NCI-H2171 treated with DMSO at 0.1 percent for 48 hours (cell line): ENCODE measurements around the gene ITLN1.
"Not testable (repeated sequence)": the region's sequence is repeated elsewhere in the genome, so short reads cannot be mapped to it uniquely, and the experiment has no call there.

Source experiments
- DNase-seq: peaks from one replicate; lab custom pipeline; 2025; lab: John Stamatoyannopoulos, UW

Gene ITLN1

GRCh38 chr1:160883581-160884513, 1.1 kb downstream of the ITLN1 start:
- DNase-seq = no peak

DNA sequence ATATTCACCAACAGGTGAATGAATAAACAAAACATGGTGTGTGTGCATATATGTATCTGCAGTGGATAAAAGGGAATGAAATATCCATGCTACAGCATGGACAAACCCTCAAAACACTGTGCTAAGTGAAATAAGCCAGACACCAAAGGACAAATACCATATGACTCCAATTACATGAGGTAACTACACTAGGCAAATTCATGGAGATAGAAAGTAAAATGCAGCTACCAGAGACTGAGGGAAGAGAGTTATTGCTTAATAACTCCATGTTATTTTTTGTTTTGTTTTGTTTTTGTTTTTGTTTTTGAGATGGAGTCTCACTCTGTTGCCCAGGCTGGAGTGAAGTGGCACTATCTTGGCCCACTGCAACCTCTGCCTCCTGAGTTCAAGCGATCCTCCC, 2.4 kb downstream of the ITLN1 start:
- DNase-seq = no peak

GRCh38 chr1:160881264-160881663, 3.7 kb downstream of the ITLN1 start:
- not testable (repeated sequence) for DNase-seq

- no peak for DNase-seq
Measured at GRCh38 chr1:160880216-160880615, 4.8 kb downstream of the ITLN1 start.

- no peak for DNase-seq
Measured at GRCh38 chr1:160879056-160879455, 5.9 kb downstream of the ITLN1 start.

- no peak for DNase-seq
Measured at GRCh38 chr1:160877221-160877620, 7.8 kb downstream of the ITLN1 start.

- no peak for DNase-seq
Measured at GRCh38 chr1:160876311-160876710, 8.7 kb downstream of the ITLN1 start.

GRCh38 chr1:160875591-160875990, 9.4 kb downstream of the ITLN1 start:
- DNase-seq = not testable (repeated sequence)

DNA sequence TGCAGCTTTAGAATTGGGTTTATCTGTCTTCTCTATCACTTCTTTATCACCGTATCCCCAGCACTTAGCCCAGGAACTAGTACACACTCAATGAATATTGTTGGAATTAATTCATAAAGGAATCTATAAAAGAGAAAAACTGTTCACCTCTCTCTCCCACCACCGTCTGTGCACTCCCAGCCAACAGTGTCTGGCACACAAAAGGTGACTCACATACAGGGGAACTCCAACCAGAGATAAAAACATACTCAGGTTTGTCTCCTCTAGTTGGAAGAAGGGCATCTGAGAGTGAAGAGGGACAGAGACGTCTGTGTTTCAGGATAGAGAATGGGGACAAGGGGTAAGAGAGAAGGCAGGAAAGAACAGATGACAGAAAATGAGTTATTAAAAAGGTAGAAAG, 10.0 kb downstream of the ITLN1 start:
- DNase-seq = no peak

DNA sequence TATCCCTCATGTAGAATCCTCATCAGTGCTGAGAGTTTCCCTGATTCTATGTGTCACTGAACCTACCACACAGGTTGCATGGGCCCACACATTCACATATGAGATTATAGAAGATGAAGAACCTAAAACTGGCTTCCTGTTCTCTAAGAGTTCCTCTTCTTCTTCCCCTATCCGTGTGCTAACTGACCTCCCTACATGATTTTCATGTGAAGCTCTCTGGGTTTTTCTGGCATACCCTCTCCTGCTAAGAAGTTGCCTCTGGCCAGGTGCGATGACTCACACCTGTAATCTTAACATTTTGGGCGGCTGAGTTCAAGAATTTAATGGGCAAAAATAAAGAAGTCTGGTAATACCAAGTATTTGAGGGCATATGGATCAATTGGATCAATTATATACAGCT, 16.8 kb downstream of the ITLN1 start:
- no peak for DNase-seq

DNA sequence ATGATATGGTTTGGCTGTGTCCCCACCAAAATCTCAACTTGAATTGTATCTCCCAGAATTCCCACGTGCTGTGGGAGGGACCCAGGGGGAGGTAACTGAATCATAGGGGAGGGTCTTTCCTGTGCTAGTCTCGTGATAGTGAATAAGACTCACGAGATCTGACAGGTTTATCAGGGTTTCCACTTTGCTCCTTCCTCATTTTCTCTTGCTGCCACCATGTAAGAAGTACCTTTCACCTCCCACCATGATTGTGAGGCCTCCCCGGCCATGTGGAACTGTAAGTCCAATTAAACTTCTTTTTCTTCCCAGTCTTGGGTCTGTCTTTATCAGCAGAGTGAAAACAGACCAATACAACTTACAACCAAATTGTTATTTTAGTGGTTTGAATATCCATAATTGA, 17.3 kb downstream of the ITLN1 start:
- DNase-seq = not testable (repeated sequence)

GRCh38 chr1:160866695-160867260, 18.2 kb downstream of the ITLN1 start:
- no peak for DNase-seq

DNA sequence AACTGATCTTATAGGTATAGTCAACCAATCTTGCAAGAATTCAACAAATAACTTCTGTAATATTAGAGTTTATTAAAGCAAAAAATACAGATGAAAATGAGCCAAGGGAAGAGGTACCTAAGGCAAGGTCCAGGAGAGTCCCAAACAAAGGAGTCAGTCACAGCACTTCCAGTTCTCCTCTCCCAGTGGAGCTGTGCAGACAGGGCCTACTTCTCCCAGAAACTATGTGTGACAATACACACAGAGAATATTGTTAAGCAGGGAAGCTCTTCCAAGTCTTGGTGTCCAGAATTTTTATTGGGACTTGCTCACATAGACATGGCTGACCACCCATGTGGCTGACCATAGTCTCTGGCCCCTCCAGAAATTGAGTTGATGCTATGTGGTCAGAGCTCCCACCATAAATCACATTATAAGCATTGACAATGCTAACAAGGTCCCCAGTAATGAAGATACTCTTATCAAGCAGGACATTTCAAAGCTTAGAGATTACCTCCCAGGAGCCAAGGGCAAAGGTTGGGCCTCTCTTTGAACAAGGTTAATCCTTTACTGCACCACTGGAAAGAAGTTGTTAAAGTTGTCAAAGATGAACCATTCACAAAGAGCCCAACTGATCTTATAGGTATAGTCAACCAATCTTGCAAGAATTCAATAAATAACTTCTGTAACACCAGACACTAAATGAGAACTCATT, 18.8 kb downstream of the ITLN1 start:
- DNase-seq = no peak

- DNase-seq = no peak
Measured at GRCh38 chr1:160865337-160865736, 19.6 kb downstream of the ITLN1 start.

GRCh38 chr1:160864173-160864572, 20.8 kb downstream of the ITLN1 start:
- DNase-seq = no peak

- DNase-seq = no peak
Measured at GRCh38 chr1:160863774-160864131, 21.2 kb downstream of the ITLN1 start.

DNA sequence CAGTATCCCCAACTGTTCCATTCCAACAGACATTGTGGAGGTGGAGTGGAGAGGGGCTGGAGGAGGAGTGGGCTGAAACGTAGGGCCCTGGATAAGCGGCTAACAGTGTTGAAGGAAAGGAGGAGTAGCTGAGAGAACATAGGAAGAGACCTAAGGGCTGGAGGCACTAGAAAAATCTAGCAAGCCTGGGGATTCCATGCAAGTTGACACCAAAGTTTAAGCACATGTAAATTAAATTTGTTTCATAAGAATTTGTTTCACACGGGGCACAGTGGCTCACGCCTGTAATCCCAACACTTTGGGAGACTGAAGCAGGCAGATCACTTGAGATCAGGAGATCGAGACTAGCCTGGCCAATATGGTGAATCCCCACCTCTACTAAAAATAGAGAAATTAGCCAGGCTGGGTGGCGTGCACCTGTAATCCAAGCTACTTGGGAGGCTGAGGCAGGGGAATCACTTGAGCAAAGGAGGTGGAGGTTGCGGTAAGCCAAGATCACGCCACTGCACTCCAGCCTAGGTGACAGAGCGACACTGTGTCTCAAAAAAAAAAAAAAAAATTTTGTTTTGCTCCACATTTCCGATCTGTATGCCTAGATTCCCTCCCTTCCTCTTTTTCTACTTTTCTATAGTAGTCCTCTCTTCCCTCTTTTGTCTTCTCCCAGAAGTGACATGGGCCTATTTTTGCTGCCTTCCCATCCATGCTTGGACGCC, 21.8 kb downstream of the ITLN1 start:
- DNase-seq = no peak

DNA sequence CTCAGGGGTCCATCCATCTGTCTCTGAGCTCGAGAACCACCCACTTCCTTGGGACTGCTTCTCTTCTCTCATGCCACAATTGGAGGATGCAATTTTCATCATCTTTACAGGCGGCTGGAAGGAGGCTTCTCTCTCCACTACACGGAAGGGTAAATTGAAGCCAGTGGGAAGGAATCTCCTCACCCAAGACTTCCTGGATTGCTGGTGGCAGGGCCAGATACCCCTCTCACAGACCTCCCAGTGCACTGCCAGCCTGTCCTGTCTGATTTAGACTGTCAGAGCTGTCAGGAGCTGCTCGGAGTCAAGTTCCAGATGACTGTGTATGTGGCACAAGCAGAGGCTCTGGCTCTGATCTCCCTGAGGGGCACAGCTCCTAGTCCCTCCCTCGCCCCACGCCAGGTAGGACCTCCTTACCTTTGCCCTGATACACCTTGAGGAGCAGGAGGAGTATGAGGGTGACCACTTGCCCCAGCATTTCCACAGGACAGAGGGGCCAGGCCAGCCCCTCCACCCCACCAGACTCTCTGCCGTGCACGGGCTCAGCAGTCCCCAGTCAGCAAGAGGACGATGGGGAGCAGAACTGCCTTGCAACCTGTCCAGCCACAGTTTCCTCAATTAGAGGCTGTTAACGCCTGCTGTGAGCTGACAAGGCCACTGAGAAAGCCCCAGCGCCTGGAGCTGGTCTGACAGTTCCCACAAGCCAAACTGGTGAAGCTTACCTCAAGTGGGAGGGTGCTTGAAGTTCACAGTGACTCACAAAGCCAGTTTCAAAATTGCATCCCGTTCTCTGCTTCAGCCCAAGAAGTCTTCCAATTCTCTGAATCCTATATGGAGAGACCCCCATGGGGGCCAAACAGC, 22.5 kb downstream of the ITLN1 start, which contains the start of gene CD244:
CD244 (minus strand) TSS at position 685 of the 858 bp plus-strand sequence; CDS start at position 475, 210 bp downstream.
- DNase-seq = no peak

- no peak for DNase-seq
Measured at GRCh38 chr1:160860840-160861505, 24.0 kb downstream of the ITLN1 start.

DNA sequence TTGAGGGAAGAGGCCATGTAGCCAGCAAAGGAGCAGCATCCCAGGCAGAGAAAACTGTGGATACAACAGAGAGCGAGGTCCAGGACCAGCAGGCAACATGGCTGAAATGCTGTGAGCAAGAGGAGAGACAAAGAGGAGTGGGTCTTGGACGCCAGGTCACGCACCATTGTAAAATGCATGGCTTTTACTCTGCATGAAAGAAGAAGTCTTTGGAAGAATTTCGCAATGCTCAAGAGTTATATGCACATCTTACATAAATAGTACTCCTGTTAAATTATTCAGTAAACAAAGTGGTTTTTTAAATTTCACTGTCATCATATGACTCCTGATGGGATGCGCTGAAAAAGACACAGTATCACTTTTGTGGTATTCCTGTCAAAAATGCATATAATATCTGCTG, 25.8 kb downstream of the ITLN1 start:
- DNase-seq = no peak

- DNase-seq = no peak
Measured at GRCh38 chr1:160858507-160858906, 26.5 kb downstream of the ITLN1 start.
